ENCODE results near the gene APOF. TPM values are rescaled to one million over a fixed set of nuclear protein-coding genes. Genes with fewer than 3 reads are reported as not detected.

Gene APOF
- total and polyA plus RNA-seq, 10 of the 15 experiments (the other 5 are each of a cell fraction or from before 2014, with no cell fraction given), result 0.04 to 0.19 (median 0.11) TPM; not detected in 5

DNA sequence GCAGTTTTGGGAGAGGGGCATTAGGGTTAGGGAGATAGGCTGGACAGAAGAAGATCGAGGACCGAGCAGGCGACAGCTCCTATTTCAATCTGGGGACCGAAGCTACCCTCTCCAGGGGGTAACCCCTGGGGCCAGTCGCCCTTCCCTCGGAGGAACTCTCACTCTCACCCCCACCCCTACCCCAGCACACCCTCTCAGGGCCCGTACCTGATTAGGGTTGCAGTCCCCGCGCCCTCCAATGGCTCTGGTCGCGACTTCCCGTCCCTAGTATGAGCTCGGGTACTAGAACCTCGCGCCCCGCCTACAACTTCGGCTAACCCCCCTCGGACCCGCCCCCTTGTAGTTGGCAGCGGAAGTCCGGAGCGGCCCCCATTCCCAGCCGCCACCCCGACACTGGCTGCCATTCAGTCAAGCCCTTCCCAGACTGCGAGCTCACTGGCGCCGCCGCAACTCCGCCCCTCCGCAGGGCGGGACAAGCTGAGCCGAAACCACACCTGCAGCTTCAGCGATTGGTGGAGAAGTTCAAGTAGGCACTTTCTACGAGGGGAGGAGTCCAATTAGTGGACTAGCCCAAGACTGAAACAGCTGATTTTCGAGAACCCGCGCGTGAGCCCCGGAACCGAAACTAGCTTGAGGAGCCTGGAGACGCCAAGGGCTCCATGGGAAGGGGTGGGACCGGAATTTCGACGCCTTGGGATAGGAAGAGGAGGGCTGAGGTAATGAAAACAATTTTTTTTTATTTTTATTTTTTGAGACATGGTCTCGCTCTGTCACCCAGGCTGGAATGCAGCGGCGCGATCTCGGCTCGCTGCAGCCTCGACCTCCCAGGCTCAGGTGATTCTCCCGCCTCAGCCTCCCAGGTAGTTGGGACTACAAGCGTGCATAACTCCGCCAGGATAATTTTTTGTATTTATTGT lies 2.5 kb downstream of the APOF start, which contains the start of gene STAT2 (continued):
- TF ChIP-seq ZBTB40 (IDR thresholded peaks at IDR 0.05; ENCODE audit: borderline replicate concordance) (peak; percentile 76; the same call in 1 of the 2 replicates), KLF5 (IDR thresholded peaks at IDR 0.05; ENCODE audit: partially characterized antibody) (no peak), TAF1 (IDR thresholded peaks at IDR 0.05; ENCODE audit: borderline replicate concordance, low read depth, low read length) (peak; percentile 60; the same call in 1 of the 2 replicates), STAT1 (conservative IDR thresholded peaks at IDR 0.05) (no peak), ASH2L (IDR thresholded peaks at IDR 0.05; ENCODE audit: borderline replicate concordance, low read depth) (no peak), IRF4 (IDR thresholded peaks at IDR 0.05; ENCODE audit: low read depth, low read length) (peak; percentile 78), NFXL1 (IDR thresholded peaks at IDR 0.05; ENCODE audit: borderline replicate concordance) (no peak), RELB (IDR thresholded peaks at IDR 0.05; ENCODE audit: low read depth) (peak; percentile 96), CHD1 (IDR thresholded peaks at IDR 0.05; ENCODE audit: low read depth, low read length) (no peak; the same call in 1 of the 2 replicates), MEF2B (IDR thresholded peaks at IDR 0.05; ENCODE audit: partially characterized antibody, poor library complexity, severe bottlenecking) (no peak), PRDM15 (CRISPR knock-in tag; IDR thresholded peaks at IDR 0.05) (no peak), WRNIP1 (IDR thresholded peaks at IDR 0.05; ENCODE audit: borderline replicate concordance, low read depth, low read length) (no peak), NFIC (IDR thresholded peaks at IDR 0.05; ENCODE audit: low read depth, low read length) (peak; percentile 55; the same call in 1 of the 2 replicates), BHLHE40 (IDR thresholded peaks at IDR 0.05; ENCODE audit: borderline replicate concordance in 1 of 2, low read depth in 2 of 2, low read length in 1 of 2) (peak; percentile 91 to 92), CREM (IDR thresholded peaks at IDR 0.05; ENCODE audit: low read depth) (no peak)
- TF ChIP-seq, protein P1, sequence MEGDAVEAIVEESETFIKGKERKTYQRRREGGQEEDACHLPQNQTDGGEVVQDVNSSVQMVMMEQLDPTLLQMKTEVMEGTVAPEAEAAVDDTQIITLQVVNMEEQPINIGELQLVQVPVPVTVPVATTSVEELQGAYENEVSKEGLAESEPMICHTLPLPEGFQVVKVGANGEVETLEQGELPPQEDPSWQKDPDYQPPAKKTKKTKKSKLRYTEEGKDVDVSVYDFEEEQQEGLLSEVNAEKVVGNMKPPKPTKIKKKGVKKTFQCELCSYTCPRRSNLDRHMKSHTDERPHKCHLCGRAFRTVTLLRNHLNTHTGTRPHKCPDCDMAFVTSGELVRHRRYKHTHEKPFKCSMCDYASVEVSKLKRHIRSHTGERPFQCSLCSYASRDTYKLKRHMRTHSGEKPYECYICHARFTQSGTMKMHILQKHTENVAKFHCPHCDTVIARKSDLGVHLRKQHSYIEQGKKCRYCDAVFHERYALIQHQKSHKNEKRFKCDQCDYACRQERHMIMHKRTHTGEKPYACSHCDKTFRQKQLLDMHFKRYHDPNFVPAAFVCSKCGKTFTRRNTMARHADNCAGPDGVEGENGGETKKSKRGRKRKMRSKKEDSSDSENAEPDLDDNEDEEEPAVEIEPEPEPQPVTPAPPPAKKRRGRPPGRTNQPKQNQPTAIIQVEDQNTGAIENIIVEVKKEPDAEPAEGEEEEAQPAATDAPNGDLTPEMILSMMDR (IDR thresholded peaks at IDR 0.05 in 2 of 3, conservative IDR thresholded peaks at IDR 0.05 in 1 of 3; ENCODE audit: control insufficient read depth in 2 of 3, extremely low read depth in 1 of 3, insufficient read depth in 1 of 3, low read depth in 3 of 3, low read length in 3 of 3), result no peak
